HG03521 (cell line): Measurements from ENCODE around the gene ITGAL.
"Not testable (repeated sequence)": the region's sequence is repeated elsewhere in the genome, so short reads cannot be mapped to it uniquely, and the experiment has no call there.

ENCODE experiments used
- ATAC-seq: cut with Tn5 transposase; IDR thresholded peaks from one replicate; pipeline ENCODE4 v1.9.1; 2021; ENCODE audit warnings: mild to moderate bottlenecking, moderate library complexity; ENCODE audit not compliant: unreplicated experiment

ITGAL gene

DNA sequence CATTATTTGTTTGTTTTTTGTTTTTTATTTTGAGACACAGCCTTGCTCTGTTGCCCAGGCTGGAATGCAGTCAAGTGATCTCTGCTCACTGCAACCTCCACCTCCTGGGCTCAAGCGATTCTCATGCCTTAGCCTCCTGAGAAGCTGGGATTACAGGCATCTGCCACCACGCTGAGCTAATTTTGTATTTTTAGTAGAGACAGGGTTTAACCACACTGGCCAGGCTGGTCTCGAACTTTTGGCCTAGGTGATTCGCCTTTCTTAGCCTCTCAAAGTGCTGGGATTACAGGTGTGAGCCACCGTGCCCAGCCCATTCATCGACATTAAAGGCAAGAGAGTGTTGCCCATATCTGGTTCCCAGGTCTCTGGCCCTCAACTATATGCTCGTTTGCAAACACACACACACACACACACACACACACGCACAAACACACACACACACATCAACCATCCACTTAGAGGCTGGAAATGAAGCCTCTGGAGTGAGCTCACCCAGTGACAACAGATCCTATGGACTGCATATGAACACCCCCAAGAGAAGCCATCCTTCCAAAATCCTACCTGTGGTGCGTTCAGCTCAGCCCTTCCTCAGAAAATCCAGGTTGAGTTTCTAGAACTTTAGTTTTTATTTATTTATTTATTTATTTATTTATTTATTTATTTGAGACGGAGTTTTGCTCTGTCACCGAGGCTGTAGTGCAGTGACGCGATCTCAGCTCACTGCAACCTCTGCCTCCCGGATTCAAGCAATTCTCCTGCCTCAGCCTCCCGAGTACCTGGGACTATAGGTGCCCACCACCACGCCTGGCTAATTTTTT, 14.6 kb upstream of the ITGAL start:
- ATAC-seq: no peak

DNA sequence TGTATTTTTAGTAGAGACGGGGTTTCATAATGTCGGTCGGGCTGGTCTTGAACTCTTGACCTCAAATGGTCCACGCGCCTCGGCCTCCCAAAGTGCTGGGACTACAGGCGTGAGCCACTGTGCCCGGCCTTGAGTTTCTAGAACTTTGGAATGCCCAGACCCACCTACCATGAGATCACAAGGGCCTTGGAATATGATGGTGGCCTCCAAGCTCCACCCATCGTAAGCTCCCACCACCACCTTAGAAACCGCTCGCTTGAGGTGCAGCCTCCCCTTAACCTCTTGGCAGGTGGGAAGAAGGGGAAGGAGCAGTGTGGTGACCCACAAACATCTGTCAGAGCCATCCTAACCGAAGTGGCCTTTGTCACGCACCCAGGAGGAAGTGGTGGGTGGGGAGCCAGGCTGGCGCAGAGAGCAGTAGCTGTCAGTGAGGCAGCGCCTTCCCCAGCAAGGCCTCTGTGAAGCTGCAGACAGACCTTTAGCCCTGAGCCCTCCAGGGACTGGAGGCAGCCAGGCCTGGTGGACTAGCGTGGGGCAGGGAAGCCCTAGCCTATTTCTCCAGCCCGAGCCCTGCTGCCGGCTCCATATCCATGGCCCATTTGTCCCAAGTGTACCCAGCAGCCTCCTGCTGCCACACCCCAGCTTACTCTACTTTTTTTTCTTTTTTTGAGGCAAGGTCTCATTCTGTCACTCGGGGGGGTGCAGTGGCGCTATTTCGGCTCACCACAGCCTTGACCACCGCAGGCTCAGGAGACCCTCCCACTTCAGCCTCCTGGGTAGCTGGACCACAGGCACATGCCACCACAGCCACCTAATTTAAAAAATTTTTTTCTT, 13.8 kb upstream of the ITGAL start:
- peak; percentile 72 for ATAC-seq

DNA sequence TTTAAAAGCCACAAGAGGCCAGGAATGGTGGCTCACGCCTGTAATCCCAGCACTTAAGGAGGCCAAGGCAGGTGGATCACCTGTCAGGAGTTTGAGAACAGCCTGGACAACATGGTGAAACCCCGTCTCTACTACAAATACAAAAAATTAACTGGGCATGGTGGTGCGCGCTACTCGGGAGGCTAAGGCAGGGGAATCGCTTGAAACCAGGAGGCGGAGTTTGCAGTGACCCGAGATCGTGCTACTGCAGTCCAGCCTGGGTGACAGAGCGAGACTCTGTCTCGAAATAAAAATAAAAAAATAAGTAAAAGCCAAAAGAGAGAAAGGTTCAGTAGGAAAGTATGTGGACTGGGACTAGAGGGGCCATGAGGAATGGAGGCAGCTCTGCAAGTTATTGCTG, 13.1 kb upstream of the ITGAL start:
- ATAC-seq: no peak

DNA sequence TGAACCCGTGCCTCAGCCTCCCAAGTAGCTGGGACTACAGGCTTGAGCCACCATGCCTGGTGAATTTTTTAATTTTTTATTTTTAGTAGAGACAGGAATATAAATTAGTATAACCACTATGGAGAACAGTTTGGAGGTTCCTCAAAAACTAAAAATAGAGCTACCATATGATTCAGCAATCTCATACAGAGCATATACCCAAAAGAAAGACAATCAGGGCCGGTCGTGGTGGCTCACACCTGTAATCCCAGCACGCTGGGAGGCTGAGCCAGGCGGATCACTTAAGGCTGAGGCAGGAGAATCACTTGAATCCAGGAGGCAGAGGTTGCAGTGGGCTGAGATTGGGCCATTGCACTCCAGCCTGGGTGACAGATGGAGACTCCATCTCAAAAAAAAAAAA, 11.1 kb upstream of the ITGAL start:
- ATAC-seq: not testable (repeated sequence)

DNA sequence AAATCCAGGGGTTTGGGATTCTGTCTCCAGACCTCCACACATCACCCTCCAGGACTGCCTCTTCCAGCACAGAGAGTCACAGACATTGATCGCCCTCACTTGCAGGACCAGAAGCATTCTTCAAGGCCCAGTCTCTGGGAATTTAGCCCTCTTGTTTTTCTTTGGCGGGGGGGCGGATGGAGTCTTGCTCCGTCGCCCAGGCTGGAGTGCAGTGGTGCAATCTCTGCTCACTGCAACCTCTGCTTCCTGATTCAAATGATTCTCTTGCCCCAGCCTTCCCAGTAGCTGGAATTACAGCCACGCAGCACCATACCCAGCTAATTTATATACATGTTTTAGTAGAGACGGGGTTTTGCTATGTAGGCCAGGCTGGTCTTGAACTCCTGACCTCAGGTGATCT, 8.5 kb upstream of the ITGAL start:
- no peak for ATAC-seq

DNA sequence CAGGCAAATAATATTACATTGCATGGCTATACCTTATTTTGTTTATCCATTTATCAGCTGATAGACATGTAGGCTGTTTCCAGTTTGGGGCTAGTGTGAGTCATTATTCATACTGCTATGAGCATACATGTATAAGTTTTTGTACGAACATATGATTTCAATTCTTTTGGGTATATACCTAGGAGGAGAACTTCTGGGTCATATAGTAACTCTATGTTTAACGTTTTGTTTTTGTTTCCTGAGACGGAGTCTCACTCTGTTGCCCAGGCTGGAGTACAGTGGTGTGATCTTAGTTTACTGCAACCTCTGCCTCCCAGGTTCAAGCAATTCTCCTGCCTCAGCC, 2.4 kb upstream of the ITGAL start:
- no peak for ATAC-seq

DNA sequence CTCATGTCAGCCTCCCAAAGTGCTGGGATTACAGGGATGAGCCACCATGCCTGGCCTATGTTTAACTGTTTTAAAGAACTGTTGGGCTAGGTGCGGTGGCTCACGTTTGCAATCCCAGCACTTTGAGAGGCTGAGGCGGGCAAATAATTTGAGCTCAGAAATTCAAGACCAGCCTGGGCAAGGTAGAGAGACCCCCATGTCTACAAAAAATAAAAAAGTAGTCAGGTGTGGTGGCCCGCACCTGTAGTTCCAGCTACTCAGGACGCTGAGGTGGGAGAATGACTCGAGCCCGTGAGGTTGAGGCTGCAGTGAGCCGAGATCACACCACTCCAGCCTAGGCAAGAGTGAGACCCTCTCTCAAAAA, 1.9 kb upstream of the ITGAL start:
- no peak for ATAC-seq

DNA sequence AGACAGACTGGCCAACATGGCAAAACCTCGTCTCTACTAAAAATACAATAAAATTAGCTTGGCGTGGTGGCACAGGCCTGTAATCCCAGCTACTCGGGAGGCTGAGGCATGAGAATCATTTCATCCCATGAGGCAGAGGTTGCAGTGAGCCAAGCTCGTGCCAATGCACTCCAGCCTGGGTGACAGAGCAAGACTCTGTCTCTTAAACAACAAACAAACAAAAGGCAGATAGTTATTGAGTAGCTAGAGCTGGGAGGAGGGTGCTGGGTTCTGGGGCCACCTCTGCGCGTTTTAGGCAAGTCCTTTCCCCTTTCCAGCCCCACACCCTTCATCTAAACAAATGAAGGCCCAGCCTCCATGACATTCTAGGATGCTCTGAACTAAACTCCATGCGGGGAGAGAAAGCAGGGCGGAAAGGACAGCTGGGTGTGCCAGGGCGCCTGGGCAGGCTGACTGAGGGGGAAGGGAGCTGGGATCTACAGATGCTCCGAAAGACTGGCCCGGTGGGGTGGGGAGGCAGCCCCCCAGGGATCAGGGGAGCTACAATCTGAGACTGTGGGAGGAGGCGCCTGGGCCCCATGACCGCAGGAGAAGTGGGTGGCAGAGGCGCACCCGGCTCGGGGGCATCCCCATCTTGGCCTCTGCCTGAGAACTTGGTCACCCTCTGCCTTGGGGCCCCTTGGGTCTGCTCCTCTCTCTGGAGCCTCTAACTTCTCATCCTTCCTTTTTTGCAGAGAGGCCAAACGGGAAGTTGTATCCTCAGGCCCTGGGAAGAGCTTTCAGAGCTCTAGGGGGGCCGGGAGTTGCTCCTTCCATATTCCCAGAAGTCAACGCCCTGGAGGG, 910 bp downstream of the ITGAL start:
- no peak for ATAC-seq

DNA sequence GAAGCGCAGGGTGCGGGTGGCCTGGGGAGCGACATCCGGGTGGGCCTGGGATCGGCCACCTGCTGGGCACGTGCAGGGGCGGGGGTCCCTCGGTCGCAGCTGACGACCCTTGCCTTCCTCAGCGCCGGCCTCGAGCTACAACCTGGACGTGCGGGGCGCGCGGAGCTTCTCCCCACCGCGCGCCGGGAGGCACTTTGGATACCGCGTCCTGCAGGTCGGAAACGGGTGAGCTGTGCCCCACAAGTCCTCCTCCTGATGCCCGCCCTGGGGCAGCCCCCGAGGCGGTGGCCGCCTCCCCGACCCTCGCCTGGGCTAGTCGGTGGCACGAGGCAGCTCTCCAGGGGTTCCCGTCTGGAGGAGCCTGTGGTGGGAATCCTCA, 1.5 kb downstream of the ITGAL start:
- no peak for ATAC-seq

DNA sequence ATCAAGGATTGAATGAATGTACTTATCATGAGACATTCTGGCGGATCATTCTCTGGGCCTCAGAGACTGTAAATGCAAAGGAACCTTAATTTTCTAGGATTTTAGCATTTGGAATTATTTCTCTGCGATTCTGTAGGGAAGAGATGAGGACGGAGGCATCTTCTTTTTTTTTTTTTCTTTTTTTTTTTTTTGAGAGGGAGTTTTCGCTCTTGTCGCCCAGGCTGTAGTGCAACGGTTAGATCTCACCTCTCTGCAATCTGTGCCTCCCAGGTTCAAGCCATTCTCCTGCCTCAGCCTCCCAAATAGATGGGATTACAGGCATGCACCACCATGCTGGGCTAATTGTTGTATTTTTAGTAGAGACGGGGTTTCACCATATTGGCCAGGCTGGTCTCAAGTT, 2.1 kb downstream of the ITGAL start:
- ATAC-seq: no peak

DNA sequence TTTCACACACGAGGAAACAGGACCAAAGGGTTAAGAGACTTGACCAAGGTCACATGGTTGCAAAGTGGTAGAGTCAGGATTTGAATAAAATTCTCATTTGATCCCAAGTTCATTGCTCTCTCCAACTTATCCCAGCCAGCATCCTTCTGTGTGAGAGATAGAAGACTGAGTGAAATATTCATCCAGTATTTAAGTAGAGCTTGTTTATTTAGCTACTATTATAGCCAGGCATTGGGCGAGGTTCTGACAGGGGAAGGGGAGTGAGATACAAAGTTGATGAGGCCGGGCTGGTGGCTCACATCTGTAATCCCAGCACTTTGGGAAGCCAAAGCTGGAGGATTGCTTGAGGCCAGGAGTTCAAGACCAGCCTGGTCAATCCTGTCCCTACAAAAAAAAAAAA, 4.4 kb downstream of the ITGAL start:
- ATAC-seq: no peak

DNA sequence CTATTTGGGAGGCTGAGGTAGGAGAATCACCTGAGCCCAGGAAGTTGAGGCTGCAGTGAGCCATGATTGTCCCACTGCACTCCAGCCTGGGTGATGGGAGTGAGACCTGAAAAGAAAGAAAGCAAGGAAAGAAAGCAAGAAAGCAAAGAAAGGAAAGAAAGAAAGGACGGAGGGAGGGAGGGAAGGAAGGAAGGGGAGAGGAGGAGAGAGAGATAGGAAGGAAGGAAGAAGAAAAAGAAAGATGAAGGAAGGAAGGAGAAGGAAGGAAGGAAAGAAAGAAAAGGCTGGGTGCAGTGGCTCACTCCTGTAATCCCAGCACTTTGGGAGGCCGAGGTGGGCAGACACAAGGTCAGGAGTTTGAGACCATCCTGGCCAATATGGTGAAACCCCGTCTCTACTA, 5.2 kb downstream of the ITGAL start:
- ATAC-seq: not testable (repeated sequence)

DNA sequence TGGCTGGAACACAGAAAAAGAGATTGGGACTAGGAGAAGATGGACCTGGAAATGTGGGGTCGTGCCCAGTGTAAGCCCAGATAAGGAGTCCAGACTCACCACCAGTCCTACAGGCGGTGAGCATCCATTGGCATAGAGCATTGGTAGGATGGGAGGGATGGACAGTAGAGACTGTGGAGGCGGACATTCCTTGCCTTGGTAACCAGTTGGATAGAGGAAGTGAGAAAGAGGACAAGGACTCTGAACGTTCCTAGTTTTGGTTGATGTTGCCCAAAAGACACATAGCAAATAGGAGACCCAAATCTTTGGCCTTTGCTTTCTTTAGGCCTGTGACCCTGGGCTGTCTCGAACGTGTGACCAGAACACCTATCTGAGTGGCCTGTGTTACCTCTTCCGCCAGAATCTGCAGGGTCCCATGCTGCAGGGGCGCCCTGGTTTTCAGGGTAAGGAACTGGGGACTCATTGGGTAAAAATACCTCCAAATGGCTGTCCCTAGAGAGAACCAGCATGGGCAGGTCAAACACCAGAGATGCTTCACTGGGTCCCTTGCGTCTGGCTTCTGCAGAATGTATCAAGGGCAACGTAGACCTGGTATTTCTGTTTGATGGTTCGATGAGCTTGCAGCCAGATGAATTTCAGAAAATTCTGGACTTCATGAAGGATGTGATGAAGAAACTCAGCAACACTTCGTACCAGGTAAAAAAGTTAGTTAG, 6.4 kb downstream of the ITGAL start:
- no peak for ATAC-seq

DNA sequence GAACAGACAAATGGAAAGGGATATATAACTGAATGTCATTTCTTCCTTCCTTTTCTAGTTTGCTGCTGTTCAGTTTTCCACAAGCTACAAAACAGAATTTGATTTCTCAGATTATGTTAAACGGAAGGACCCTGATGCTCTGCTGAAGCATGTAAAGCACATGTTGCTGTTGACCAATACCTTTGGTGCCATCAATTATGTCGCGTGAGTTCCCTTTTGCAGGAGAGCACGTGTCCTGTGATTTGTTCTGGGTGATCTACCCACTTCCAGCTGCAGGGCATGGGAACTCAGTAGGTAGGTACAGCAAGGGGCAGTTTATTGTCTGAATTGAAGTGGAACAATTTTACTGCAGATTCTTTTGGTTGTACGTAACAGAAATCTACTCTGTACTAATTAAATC, 8.8 kb downstream of the ITGAL start:
- ATAC-seq: no peak

DNA sequence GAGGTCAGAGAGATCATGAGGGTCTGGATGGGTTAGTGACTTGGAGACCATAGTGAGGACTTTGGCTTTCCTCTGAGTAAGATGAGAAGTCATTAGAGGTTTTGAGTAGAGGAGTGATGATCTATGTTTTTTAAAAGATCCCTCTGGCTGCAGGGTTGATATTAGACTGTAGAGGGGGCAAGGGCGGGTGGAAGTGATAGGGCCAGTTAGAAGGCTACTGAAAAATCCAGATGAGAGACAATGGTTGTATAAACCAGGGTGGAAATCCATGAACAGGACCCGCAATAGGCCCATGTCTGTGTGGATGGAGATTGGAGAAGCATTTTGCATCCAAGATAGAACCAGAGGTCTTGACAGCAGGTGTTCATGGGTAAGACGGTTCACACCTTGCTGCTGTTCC, 9.8 kb downstream of the ITGAL start:
- no peak for ATAC-seq

DNA sequence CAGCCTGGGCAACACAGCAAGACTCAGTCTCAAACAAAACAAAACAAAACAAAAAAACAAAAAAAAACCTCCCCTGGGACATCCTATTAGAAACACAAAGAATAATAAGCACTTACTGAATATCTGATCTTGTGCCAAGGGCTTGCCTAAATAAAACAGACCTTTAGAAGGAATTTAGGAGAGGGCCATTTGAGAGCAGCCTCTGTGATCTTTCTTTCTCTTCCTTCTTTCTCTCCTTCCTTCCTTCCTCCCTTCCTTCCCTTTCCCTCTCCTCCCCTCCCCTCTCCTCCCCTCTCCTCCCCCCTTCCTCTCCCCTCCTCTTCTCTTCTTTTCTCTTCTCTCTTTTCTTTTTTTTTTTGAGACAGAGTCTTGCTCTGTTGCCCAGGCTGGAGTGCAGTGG, 12.3 kb downstream of the ITGAL start:
- no peak for ATAC-seq

DNA sequence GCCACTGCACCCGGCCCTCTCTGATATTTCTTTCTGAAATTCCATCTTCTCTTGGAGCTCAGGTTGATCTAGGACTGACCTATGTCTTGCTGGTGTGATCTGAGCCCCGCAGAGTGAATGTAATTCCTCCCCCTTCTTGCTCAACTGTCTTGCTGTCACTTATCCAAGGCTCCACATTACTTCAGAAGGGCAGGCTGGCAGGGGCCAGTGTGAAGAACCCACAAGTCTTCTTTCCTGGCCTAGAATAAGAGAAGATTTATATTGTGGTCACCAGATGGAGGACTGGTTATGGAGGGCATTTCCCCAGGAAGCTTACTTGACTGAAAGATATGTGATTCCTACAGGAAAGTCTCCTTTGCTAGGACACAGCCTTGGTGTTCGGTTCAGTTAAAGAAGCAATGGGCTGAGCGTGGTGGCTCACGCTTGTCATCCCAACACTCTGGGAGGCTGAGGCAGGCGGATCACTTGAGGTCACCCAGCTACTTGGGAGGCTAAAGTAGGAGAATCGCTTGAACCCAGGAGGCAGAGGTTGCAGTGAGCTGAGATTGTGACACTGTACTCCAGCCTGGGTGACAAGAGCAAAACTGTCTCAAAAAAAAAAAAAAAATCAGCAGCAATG, 13.4 kb downstream of the ITGAL start:
- ATAC-seq: no peak

DNA sequence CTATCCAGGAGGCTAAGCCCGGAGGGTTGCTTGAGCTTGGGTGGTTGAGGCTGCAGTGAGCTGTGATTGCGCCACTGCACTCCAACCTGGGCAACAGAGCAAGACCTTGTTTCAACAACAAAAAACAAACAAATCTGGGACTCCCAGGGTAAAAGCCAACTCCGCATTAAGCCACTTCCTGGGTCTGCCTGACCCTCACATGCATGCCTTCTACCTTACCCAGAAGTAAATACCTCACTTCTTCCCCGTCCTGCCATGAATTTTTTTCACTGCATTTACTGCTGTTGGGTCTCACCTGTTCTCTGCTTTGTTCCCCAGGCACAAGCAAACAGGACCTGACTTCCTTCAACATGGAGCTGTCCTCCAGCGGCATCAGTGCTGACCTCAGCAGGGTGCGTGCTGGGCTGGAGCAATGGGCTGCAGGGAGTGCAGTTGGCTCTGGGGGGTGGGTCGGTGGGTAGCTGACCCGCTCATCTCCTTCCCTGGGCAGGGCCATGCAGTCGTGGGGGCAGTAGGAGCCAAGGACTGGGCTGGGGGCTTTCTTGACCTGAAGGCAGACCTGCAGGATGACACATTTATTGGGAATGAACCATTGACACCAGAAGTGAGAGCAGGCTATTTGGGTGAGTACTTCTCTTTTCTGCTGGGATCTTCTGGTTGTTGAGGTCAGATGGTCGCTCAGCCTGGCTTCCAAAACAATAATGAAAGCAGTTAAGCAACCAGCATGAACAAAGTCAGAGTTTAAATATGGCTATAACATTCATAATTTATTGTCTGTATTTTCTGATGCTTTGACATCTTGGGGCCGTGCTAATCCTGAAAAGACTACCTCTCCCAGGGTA, 16.4 kb downstream of the ITGAL start:
- ATAC-seq: no peak

DNA sequence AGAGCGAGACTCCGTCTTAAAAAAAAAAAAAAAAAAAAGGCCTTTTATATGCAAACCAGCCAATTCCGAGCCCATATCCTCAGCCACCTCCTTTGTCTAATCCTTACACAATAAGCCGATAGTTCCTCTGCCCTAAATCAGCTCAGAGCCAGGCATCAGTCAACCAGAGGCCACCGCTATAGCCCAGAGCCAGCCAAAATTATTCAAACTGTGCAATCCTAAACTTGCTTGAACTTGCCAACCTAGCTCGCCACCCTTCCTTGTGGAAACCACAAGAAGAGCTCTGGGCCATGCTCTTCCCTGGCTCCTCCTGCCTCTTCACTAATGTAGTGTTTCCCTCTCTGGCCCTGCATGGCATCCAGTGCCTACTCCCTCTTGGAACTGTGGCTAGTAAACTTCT, 17.7 kb downstream of the ITGAL start:
- ATAC-seq: no peak

DNA sequence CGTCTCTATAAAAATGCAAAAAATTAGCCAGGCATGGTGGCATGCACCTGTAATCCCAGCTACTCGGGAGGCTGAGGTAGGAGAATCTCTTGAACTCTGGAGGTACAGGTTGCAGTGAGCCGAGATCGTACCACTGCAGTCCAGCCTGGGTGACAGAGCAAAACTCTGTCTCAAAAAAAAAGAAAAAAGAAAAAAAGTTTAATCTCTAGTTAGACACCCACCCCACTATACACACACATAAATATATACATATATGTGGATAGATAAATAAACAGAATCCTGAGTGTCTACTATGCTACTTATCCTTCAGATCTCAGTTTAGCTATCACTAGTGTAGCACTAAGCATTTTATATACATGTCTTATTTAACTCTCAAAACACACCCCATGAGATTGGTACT, 18.7 kb downstream of the ITGAL start:
- ATAC-seq: no peak
